Endothelial cell of umbilical vein (primary cell): ENCODE results near the gene GTF2IRD1.

Source experiments
- EZH2 ChIP-seq: IDR thresholded peaks from 2 replicates; pipeline ENCODE4 v1.6.1; 2012; ENCODE audit warnings: borderline replicate concordance, low read depth, mild to moderate bottlenecking, moderate library complexity, low read length, inconsistent platforms; ENCODE audit not compliant: severe bottlenecking
- POLR2A ChIP-seq: IDR thresholded peaks from 2 replicates; pipeline ENCODE4 v1.6.1; 2012; ENCODE audit warnings: low read depth, mild to moderate bottlenecking, control low read depth, low read length
- POLR2AphosphoS5 ChIP-seq: IDR thresholded peaks from 2 replicates; pipeline ENCODE4 v1.6.1; 2012; ENCODE audit warnings: low read depth, mild to moderate bottlenecking, control low read depth, low read length, moderate library complexity; ENCODE audit not compliant: insufficient read depth
- TF ChIP-seq, protein P1 (sequence below), 2 donors: IDR thresholded peaks; 1 replicate in 1 of 2; 2 replicates in 1 of 2; pipeline ENCODE4 v1.5.1; 2011; ENCODE audit warnings: low read length in 2 of 2, mild to moderate bottlenecking in 2 of 2, moderate library complexity in 2 of 2, control low read depth in 1 of 2, inconsistent platforms in 1 of 2, low read depth in 1 of 2; ENCODE audit not compliant: insufficient read depth in 1 of 2; ENCODE audit errors: extremely low read depth in 1 of 2

DNA sequence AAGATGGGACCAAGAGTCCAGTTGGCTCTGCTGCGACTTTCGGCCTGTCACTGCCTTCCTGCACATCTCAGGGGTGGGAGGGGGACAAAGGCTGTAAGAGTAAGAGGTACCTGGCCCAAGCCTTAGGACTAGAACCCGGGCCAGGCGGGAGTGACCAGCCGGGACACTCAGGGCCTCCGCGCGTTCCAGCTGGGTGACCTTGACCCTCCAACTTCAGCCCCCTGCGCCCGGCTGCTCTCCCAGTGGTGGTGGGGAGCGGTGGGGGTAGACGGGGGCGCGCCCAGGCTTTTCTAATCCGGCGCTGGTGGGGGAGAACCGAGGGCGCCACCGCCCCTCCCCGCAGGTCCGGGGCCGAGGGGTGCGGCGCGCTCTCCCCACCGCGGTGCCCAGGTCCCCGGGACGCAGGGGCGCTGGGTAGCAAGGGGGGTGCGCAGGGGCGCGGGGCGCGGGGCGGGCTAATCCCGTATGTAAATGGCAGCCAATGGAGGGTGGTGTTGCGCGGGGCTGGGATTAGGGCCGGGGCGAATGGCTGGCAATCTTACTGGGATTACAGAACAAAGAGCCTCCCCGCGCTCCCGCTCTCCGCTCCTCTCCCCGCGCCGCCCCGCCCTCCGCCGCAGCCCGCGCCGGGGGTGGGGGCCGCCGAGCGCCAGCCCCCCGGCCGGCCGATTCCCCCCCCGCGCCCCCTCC, at the start of gene GTF2IRD1:
- TF ChIP-seq POLR2AphosphoS5 = peak; percentile 40
- TF ChIP-seq, protein P1, sequence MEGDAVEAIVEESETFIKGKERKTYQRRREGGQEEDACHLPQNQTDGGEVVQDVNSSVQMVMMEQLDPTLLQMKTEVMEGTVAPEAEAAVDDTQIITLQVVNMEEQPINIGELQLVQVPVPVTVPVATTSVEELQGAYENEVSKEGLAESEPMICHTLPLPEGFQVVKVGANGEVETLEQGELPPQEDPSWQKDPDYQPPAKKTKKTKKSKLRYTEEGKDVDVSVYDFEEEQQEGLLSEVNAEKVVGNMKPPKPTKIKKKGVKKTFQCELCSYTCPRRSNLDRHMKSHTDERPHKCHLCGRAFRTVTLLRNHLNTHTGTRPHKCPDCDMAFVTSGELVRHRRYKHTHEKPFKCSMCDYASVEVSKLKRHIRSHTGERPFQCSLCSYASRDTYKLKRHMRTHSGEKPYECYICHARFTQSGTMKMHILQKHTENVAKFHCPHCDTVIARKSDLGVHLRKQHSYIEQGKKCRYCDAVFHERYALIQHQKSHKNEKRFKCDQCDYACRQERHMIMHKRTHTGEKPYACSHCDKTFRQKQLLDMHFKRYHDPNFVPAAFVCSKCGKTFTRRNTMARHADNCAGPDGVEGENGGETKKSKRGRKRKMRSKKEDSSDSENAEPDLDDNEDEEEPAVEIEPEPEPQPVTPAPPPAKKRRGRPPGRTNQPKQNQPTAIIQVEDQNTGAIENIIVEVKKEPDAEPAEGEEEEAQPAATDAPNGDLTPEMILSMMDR (IDR thresholded peaks at IDR 0.05; ENCODE audit: extremely low read depth in 1 of 2, insufficient read depth in 1 of 2, low read depth in 1 of 2, low read length in 2 of 2) = no peak
- TF ChIP-seq POLR2A = no peak
- no peak for TF ChIP-seq EZH2
